Measurements from ENCODE around the gene LUZP4. TPM values are rescaled to one million over a fixed set of nuclear protein-coding genes. Genes with fewer than 3 reads are reported as not detected.

The LUZP4 gene
- total and polyA plus RNA-seq, 2 experiments from 2014 or later = not detected

GRCh38 chrX:115339441-115340025, 50.0 kb downstream of the LUZP4 start (continued):
- TF ChIP-seq CTCF (conservative IDR thresholded peaks at IDR 0.05; ENCODE audit: low read depth in 2 of 2) (no peak), ETS1 (IDR thresholded peaks at IDR 0.05) (no peak), EZH2phosphoT487 (IDR thresholded peaks at IDR 0.05; ENCODE audit: unreplicated experiment) (no peak), ZNF114 (CRISPR knock-in tag; IDR thresholded peaks at IDR 0.05) (no peak)

- H3K4me1 ChIP-seq (ENCODE audit: insufficient read depth) = peaks cover 12% of the 10 kb centered on the region
- Mint-ChIP-seq H3K36me3 (ENCODE audit: low read depth) (peaks cover 3% of the 10 kb centered on the region; the same call in 1 of the 3 replicates), H3K27ac (no peak overlapping the region)
- TF ChIP-seq NANOG (IDR thresholded peaks at IDR 0.05; ENCODE audit: borderline replicate concordance) (no peak), EZH2phosphoT487 (IDR thresholded peaks at IDR 0.05; ENCODE audit: unreplicated experiment) (no peak), ETS1 (IDR thresholded peaks at IDR 0.05) (no peak), ZNF462 (CRISPR knock-in tag; IDR thresholded peaks at IDR 0.05) (no peak), EZH2 (IDR thresholded peaks at IDR 0.05; ENCODE audit: low read depth, unreplicated experiment) (no peak), STAT1 (IDR thresholded peaks at IDR 0.05; ENCODE audit: unreplicated experiment) (no peak), POLR2AphosphoS5 (IDR thresholded peaks at IDR 0.05; ENCODE audit: low read depth) (no peak), ZNF331 (CRISPR knock-in tag; IDR thresholded peaks at IDR 0.05; ENCODE audit: low read depth) (no peak), REST (IDR thresholded peaks at IDR 0.05; ENCODE audit: unreplicated experiment) (no peak)
Observed at GRCh38 chrX:115341421-115341820, 51.9 kb downstream of the LUZP4 start.

More at GRCh38 chrX:115341421-115341820, 51.9 kb downstream of the LUZP4 start:
- H3K36me3 ChIP-seq (ENCODE audit: insufficient read depth) = no peaks in the 10 kb centered on the region
- peaks cover 3% of the 10 kb centered on the region for H3K27me3 Mint-ChIP-seq (ENCODE audit: insufficient read depth, low read depth, poor library complexity)
- no peaks in the 10 kb centered on the region for H4K20me1 ChIP-seq (replicated peaks; ENCODE audit: insufficient read depth)
- no peaks in the 10 kb centered on the region for H3K9me2 ChIP-seq (ENCODE audit: insufficient read depth)
- H3K27me3 ChIP-seq (ENCODE audit: insufficient read depth) = no peaks in the 10 kb centered on the region
- peaks cover 19% of the 10 kb centered on the region; the same call in 2 of the 3 replicates for H3K4me1 Mint-ChIP-seq
- H3K4me3 ChIP-seq = no peak overlapping the region
- H3K4me3 Mint-ChIP-seq = no peak overlapping the region
- H3K79me2 ChIP-seq (replicated peaks; ENCODE audit: insufficient read depth) = no peaks in the 10 kb centered on the region
- H3K27ac ChIP-seq (ENCODE audit: low read depth) = no peak overlapping the region
- DNase-seq (ENCODE audit: low spot score) (no peak), ATAC-seq (no peak)
- no peaks in the 10 kb centered on the region for H3F3A ChIP-seq (replicated peaks; ENCODE audit: low read depth)
- no peak overlapping the region for H3K4me2 ChIP-seq
- no peak overlapping the region for H2AFZ ChIP-seq
- peaks cover 3% of the 10 kb centered on the region; the same call in 2 of the 3 replicates for H3K9me3 Mint-ChIP-seq
